HL-60 (cell line): ENCODE measurements around the gene SEMA6C.

Source experiments
- DNase-seq, 2 experiments: peaks; one replicate each; pipeline ENCODE4 v3.0.0-alpha.2; 2010 to 2020; ENCODE audit warnings: low read depth in 1 of 2, low spot score in 1 of 2
- H3K27ac ChIP-seq: fragments of 250-450 bp; sonication (Bioruptor Pico); replicated peaks from 2 replicates; pipeline ENCODE4 v1.5.1; 2020; ENCODE audit warnings: mild to moderate bottlenecking, moderate library complexity
- H3K27me3 ChIP-seq: fragments of 250-450 bp; sonication (Bioruptor Pico); 2 replicates; pipeline ENCODE4 v1.5.1; 2021; ENCODE audit warnings: mild to moderate bottlenecking, moderate library complexity; ENCODE audit not compliant: insufficient read depth, poor library complexity, severe bottlenecking
- H3K4me3 ChIP-seq: replicated peaks from 2 replicates; pipeline ENCODE4 v1.5.1; 2011; ENCODE audit warnings: mild to moderate bottlenecking, control low read depth, low read length; ENCODE audit not compliant: insufficient read depth
- GABPA ChIP-seq: IDR thresholded peaks from 2 replicates; pipeline ENCODE4 v1.6.1; 2012; ENCODE audit warnings: low read depth
- POLR2AphosphoS5 ChIP-seq: IDR thresholded peaks from 2 replicates; pipeline ENCODE4 v1.6.1; 2012; ENCODE audit warnings: low read depth
- REST ChIP-seq: IDR thresholded peaks from 2 replicates; pipeline ENCODE4 v1.6.1; 2012; ENCODE audit warnings: low read depth; ENCODE audit not compliant: insufficient replicate concordance
- SPI1 ChIP-seq: IDR thresholded peaks from 2 replicates; pipeline ENCODE4 v1.6.1; 2012; ENCODE audit warnings: low read depth, mild to moderate bottlenecking, borderline replicate concordance
- TF ChIP-seq, protein P1 (sequence below): IDR thresholded peaks from one replicate; pipeline ENCODE4 v1.5.1; 2011; ENCODE audit warnings: low read length, control low read depth, inconsistent platforms; ENCODE audit not compliant: insufficient read depth

The SEMA6C gene

DNA sequence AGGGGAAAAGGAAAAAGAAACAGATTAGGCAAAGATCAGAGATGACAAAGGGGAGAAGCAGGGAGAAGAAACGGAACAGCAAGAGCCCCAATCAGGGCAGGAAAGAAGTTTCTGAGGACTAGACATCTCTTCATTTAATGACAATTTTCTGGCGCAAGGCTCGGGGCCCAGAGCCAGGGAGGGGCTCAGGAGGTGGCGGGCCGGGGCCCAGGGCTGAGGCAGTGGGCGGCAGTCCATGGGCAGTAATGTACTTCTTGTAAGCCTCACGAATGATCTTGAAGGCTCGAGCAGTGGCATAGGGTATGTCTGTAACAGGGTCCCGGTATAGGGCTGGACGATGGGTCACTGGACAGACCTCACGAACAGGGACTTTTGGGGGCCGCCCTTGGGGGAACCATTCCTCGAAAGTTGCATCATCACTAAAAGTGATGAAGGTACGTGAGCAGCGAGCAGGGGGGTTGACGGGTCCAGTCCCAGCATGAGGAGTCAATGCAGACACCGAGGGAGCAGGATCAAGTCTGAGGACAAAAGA is 30.1 kb upstream of the SEMA6C start:
- Histone ChIP-seq H3K4me3 (no peak overlapping the region), H3K27ac (no peak overlapping the region), H3K27me3 (no peaks in the 10 kb centered on the region)
- no peak for TF ChIP-seq REST
- TF ChIP-seq, protein P1, sequence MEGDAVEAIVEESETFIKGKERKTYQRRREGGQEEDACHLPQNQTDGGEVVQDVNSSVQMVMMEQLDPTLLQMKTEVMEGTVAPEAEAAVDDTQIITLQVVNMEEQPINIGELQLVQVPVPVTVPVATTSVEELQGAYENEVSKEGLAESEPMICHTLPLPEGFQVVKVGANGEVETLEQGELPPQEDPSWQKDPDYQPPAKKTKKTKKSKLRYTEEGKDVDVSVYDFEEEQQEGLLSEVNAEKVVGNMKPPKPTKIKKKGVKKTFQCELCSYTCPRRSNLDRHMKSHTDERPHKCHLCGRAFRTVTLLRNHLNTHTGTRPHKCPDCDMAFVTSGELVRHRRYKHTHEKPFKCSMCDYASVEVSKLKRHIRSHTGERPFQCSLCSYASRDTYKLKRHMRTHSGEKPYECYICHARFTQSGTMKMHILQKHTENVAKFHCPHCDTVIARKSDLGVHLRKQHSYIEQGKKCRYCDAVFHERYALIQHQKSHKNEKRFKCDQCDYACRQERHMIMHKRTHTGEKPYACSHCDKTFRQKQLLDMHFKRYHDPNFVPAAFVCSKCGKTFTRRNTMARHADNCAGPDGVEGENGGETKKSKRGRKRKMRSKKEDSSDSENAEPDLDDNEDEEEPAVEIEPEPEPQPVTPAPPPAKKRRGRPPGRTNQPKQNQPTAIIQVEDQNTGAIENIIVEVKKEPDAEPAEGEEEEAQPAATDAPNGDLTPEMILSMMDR, result no peak
- TF ChIP-seq SPI1, result no peak
- no peak for TF ChIP-seq GABPA
- TF ChIP-seq POLR2AphosphoS5, result no peak
- no peak for DNase-seq

GRCh38 chr1:151175863-151176262 is 29.4 kb upstream of the SEMA6C start, which contains the start of gene TMOD4:
TMOD4 (minus strand) TSS chr1:151175981; CDS start chr1:151174875, 1,106 bp downstream.
- peak in 1 of 2 experiments; percentile 41 for DNase-seq
- no peak within 1 kb of the TSS for H3K27ac ChIP-seq

GRCh38 chr1:151175041-151175741 is 28.8 kb upstream of the SEMA6C start:
- Histone ChIP-seq H3K4me3 (no peak overlapping the region), H3K27ac (no peak overlapping the region), H3K27me3 (no peaks in the 10 kb centered on the region)
- no peak for DNase-seq
- TF ChIP-seq, protein P1, result no peak
- TF ChIP-seq GABPA (no peak), REST (no peak), POLR2AphosphoS5 (no peak), SPI1 (no peak)

More at GRCh38 chr1:151175863-151176262, 29.4 kb upstream of the SEMA6C start, which contains the start of gene TMOD4:
- no peak for TF ChIP-seq REST
- TF ChIP-seq, protein P1, result peak; percentile 52
- TF ChIP-seq SPI1, result peak; percentile 78
- H3K27me3 ChIP-seq, result no peaks in the 10 kb centered on the region
- no peak within 1 kb of the TSS for H3K4me3 ChIP-seq
